ENCODE results near the gene CKAP5. TPM values are rescaled to one million over a fixed set of nuclear protein-coding genes. Genes with fewer than 3 reads are reported as not detected.

CKAP5 gene
- total RNA-seq, 1 experiment from 2014 or later: 171 TPM

GRCh38 chr11:46700241-46701077 lies 145.6 kb downstream of the CKAP5 start, which contains the start of the genes ARHGAP1 and ZNF408:
Gene ARHGAP1 (minus strand): TSS chr11:46700619. CDS start chr11:46696107, 4,512 bp downstream.
Gene ZNF408 (plus strand): TSS chr11:46701031. CDS start chr11:46701048, 17 bp downstream.
- DNase-seq (ENCODE audit: low spot score): peak; percentile 99
- peak; percentile 89 for ATAC-seq
- H3K4me1 Mint-ChIP-seq: peaks cover 11% of the 10 kb centered on the region
- no peaks in the 10 kb centered on the region for H3K27me3 Mint-ChIP-seq (ENCODE audit: low read depth)
- peak within 1 kb of the TSS; percentile 98 for H3K4me3 Mint-ChIP-seq
- CTCF ChIA-PET: interaction anchor here (0.8 to 2.4 kb wide), 13 partner anchors 13 to 479 kb away, joined by 3 to 8 read pairs (median 4); no protein-coding TSS in a partner anchor
- H3K36me3 Mint-ChIP-seq: peaks cover 29% of the 10 kb centered on the region
- POLR2A ChIA-PET: interaction anchor here (0.6 to 1.0 kb wide), 4 partner anchors 19 to 514 kb away, joined by 3 to 6 read pairs (median 4); partner anchors contain the start of genes DDB2 and F2
- peak within 1 kb of the TSS; percentile 100 for H3K27ac Mint-ChIP-seq
- H3K9me3 Mint-ChIP-seq: no peaks in the 10 kb centered on the region
- TF ChIP-seq, protein P1, sequence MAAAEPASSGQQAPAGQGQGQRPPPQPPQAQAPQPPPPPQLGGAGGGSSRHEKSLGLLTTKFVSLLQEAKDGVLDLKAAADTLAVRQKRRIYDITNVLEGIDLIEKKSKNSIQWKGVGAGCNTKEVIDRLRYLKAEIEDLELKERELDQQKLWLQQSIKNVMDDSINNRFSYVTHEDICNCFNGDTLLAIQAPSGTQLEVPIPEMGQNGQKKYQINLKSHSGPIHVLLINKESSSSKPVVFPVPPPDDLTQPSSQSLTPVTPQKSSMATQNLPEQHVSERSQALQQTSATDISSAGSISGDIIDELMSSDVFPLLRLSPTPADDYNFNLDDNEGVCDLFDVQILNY (CRISPR knock-in tag; IDR thresholded peaks at IDR 0.05): no peak
- TF ChIP-seq TP53 (CRISPR knock-in tag; IDR thresholded peaks at IDR 0.05) (no peak), FOXJ3 (CRISPR knock-in tag; IDR thresholded peaks at IDR 0.05; ENCODE audit: borderline replicate concordance) (no peak), USF2 (CRISPR knock-in tag; IDR thresholded peaks at IDR 0.05) (peak; percentile 73), MXD4 (CRISPR knock-in tag; IDR thresholded peaks at IDR 0.05; ENCODE audit: borderline replicate concordance) (no peak), ZNF121 (CRISPR knock-in tag; IDR thresholded peaks at IDR 0.05) (no peak), ESRRA (CRISPR knock-in tag; IDR thresholded peaks at IDR 0.05; ENCODE audit: borderline replicate concordance) (0 out of 2 replicates have a peak, but pooled peaks have one; percentile 33), MLX (CRISPR knock-in tag; IDR thresholded peaks at IDR 0.05) (no peak), ZNF317 (CRISPR knock-in tag; IDR thresholded peaks at IDR 0.05; ENCODE audit: borderline replicate concordance, low read depth) (no peak), RORB (CRISPR knock-in tag; IDR thresholded peaks at IDR 0.05) (no peak), ZNF423 (CRISPR knock-in tag; IDR thresholded peaks at IDR 0.05) (no peak), CREM (CRISPR knock-in tag; IDR thresholded peaks at IDR 0.05) (no peak), FOXP1 (CRISPR knock-in tag; IDR thresholded peaks at IDR 0.05; ENCODE audit: borderline replicate concordance) (no peak), ZBTB21 (CRISPR knock-in tag; IDR thresholded peaks at IDR 0.05; ENCODE audit: borderline replicate concordance) (0 out of 2 replicates have a peak, but pooled peaks have one; percentile 47), ZMAT4 (CRISPR knock-in tag; IDR thresholded peaks at IDR 0.05) (no peak), E2F4 (CRISPR knock-in tag; IDR thresholded peaks at IDR 0.05; ENCODE audit: borderline replicate concordance, low read depth) (no peak), TCF7 (CRISPR knock-in tag; IDR thresholded peaks at IDR 0.05; ENCODE audit: low read depth) (no peak), AFF4 (CRISPR knock-in tag; IDR thresholded peaks at IDR 0.05; ENCODE audit: borderline replicate concordance) (no peak), USF1 (CRISPR knock-in tag; IDR thresholded peaks at IDR 0.05) (0 out of 2 replicates have a peak, but pooled peaks have one; percentile 31), GTF2I (CRISPR knock-in tag; conservative IDR thresholded peaks at IDR 0.05) (no peak)
- TF ChIP-seq, protein P2, sequence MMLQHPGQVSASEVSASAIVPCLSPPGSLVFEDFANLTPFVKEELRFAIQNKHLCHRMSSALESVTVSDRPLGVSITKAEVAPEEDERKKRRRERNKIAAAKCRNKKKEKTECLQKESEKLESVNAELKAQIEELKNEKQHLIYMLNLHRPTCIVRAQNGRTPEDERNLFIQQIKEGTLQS (CRISPR knock-in tag; conservative IDR thresholded peaks at IDR 0.05): no peak
- TF ChIP-seq, protein P3, sequence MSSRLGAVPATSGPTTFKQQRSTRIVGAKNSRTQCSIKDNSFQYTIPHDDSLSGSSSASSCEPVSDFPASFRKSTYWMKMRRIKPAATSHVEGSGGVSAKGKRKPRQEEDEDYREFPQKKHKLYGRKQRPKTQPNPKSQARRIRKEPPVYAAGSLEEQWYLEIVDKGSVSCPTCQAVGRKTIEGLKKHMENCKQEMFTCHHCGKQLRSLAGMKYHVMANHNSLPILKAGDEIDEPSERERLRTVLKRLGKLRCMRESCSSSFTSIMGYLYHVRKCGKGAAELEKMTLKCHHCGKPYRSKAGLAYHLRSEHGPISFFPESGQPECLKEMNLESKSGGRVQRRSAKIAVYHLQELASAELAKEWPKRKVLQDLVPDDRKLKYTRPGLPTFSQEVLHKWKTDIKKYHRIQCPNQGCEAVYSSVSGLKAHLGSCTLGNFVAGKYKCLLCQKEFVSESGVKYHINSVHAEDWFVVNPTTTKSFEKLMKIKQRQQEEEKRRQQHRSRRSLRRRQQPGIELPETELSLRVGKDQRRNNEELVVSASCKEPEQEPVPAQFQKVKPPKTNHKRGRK (CRISPR knock-in tag; IDR thresholded peaks at IDR 0.05; ENCODE audit: borderline replicate concordance): no peak
